ENCODE measurements around the gene SYT6.

The SYT6 gene

GRCh38 chr1:114117654-114118053 lies 36.0 kb downstream of the SYT6 start:
- DNase-seq (ENCODE audit: low spot score) = no peak

GRCh38 chr1:114116086-114116485 lies 37.6 kb downstream of the SYT6 start:
- no peak for DNase-seq (ENCODE audit: low spot score)

GRCh38 chr1:114114185-114115094 lies 39.2 kb downstream of the SYT6 start:
- no peak for DNase-seq (ENCODE audit: low spot score)

- DNase-seq (ENCODE audit: low spot score) = no peak
Measured at GRCh38 chr1:114113411-114114184, 40.1 kb downstream of the SYT6 start.

- no peak for DNase-seq (ENCODE audit: low spot score)
Measured at GRCh38 chr1:114112775-114113174, 40.9 kb downstream of the SYT6 start.

GRCh38 chr1:114111731-114112641 lies 41.7 kb downstream of the SYT6 start:
- no peak for DNase-seq (ENCODE audit: low spot score)

- DNase-seq (ENCODE audit: low spot score) = no peak
Measured at GRCh38 chr1:114109981-114110380, 43.7 kb downstream of the SYT6 start.

- no peak for DNase-seq (ENCODE audit: low spot score)
Measured at GRCh38 chr1:114108751-114109255, 44.9 kb downstream of the SYT6 start.

- DNase-seq (ENCODE audit: low spot score) = no peak
Measured at GRCh38 chr1:114107474-114108435, 45.9 kb downstream of the SYT6 start.

- DNase-seq (ENCODE audit: low spot score) = no peak
Measured at GRCh38 chr1:114105421-114105979, 48.2 kb downstream of the SYT6 start.

GRCh38 chr1:114104949-114105348 lies 48.7 kb downstream of the SYT6 start:
- no peak for DNase-seq (ENCODE audit: low spot score)

- no peak for DNase-seq (ENCODE audit: low spot score)
Measured at GRCh38 chr1:114103992-114104391, 49.7 kb downstream of the SYT6 start.

GRCh38 chr1:114102136-114102535 lies 51.5 kb downstream of the SYT6 start:
- DNase-seq (ENCODE audit: low spot score) = no peak

- DNase-seq (ENCODE audit: low spot score) = no peak
Measured at GRCh38 chr1:114100148-114100547, 53.5 kb downstream of the SYT6 start.

GRCh38 chr1:114099268-114099667 lies 54.4 kb downstream of the SYT6 start:
- no peak for DNase-seq (ENCODE audit: low spot score)

- DNase-seq (ENCODE audit: low spot score) = no peak
Measured at GRCh38 chr1:114097109-114097508, 56.6 kb downstream of the SYT6 start.

GRCh38 chr1:114094675-114095074 lies 59.0 kb downstream of the SYT6 start:
- DNase-seq (ENCODE audit: low spot score) = no peak

GRCh38 chr1:114094363-114094634 lies 59.4 kb downstream of the SYT6 start:
- no peak for DNase-seq (ENCODE audit: low spot score)

GRCh38 chr1:114093624-114094362 lies 59.9 kb downstream of the SYT6 start:
- DNase-seq (ENCODE audit: low spot score) = no peak

Measured in HuH-7 (cell line).